MV-4-11 (cell line): ENCODE data around the gene SYTL2.
"Not testable (repeated sequence)": the region's sequence is repeated elsewhere in the genome, so short reads cannot be mapped to it uniquely, and the experiment has no call there.

Experiments
- DNase-seq: peaks from one replicate; lab custom pipeline; 2025; lab: John Stamatoyannopoulos, UW

SYTL2 gene

GRCh38 chr11:85795712-85796487, 15.0 kb downstream of the SYTL2 start:
- no peak for DNase-seq

DNA sequence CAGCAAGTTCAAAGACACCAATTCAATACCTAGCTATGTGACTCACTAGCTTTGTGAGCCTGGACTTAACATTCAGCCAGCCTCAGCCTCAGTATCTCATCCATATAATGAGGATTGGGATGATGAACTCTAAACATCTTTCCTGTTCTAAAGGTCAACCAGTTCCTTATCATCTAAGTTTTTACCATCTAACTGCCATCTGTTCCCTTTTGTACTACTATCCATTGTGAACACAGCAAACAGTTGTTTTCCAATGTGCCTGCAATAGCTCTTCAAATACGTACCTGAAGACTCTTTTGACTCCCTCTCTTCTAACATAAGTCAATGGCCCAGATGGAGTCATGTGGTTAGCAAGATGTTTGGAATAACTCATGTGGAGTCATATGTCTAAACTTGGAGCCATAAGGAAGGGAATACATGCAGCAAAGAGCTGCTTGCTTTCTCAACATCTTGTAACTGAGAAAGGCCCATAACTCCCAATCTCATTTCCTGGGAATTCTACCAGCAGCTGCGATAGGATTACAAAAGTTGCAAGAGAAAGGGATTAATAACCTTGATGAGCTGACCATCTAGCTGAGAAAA, 19.4 kb downstream of the SYTL2 start:
- DNase-seq = no peak

GRCh38 chr11:85787809-85788760, 22.9 kb downstream of the SYTL2 start:
- no peak for DNase-seq

- DNase-seq = no peak
Measured at GRCh38 chr11:85787168-85787567, 23.8 kb downstream of the SYTL2 start.

DNA sequence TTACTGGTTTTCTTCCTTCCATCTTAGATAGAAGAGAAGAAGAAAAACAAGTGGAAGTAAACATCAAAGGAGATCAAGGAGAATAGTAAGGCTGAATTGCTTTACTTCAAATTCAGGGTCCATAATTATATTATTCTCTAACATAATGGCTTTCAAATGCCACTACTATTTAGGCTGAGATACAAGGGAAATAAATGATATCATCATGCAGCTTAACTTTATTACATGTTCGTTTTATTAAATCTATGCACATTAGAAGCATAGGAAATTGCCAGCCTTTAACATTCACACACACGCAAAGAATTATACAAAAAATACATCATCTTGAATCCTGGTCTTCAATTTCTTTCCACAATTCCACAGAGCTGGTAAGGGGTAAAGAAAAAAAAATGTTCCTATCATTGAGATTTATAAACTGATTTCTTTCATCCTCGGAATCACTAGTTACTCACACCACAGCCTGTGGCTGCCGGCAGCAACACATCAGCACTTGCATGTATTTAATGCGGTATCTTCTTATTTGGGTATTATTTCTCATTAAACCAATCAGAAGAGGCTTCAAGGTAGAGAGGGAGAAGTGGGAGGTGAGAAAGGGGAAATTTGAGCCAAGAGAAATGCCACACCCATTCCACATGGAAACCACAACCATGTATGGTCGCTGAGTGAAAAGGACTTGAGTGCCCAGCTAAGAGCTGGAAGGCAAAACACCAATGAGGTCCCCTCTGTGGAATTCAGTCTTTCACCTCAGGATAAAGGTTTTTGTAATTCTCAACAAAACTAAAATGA, 26.3 kb downstream of the SYTL2 start:
- no peak for DNase-seq

- DNase-seq = no peak
Measured at GRCh38 chr11:85783758-85784157, 27.2 kb downstream of the SYTL2 start.

DNA sequence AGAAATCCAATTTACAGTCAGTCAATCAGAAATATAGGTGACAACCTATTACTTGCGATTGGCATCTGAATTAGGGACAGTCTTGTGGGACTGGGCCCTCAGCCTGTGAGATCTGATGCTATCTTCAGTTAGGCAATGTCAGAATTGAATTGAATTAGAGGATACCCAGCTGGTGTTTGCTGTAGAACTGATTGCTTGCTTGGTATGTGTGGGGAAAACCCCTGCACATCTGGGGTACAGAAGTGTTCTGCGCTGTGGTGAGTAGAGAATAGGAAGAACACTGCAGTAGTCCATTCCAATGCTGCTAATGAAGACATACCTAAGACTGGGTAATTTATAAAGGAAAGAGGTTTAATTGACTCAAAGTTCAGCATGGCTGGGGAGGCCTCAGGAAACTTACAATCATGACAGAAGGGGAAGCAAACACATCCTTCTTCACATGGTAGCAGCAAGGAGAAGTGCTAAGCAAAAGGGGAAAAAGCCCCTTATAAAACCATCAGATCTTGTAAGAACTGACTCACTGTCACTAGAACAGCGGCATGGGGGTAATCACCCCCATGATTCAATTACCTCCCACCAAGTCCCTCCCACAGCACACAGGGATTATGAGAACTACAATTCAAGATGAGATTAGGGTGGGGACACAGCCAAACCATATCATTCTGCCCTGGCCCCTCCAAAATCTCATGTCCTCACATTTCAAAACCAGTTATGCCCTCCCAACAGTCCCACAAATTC, 30.0 kb downstream of the SYTL2 start:
- DNase-seq = not testable (repeated sequence)

DNA sequence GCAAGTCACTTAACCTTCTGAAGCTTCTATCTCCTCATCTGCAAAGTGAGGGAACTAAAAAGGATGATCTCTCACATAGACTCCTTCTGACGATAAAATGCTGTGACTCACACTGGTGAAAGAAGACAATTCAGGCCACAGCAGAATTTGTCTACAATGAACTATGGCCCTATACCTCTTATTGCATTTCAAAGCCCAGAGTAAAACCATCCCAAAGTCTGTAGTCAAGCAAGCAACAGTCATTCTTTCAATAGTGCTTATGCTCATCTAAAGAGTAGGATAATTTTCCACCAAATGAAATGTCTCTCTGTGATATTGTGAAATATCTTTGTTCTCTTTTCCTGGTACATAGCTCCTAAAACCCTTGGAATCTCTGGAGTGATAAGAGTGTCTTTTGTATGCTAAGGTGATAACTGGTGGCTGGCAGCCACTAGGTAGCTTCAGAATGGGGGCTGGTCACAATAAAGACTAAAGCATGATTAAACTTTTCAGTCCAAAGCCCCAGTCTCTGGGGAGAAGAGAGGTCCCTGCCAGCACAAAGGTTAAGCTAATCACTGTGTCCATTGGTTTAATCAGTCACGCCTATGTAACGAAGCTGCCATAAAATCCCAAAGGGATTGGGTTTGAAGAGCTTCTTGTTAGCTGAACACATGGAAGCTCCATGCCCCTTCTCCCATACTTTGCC, 30.8 kb downstream of the SYTL2 start:
- DNase-seq = no peak

GRCh38 chr11:85777603-85777972, 33.4 kb downstream of the SYTL2 start:
- DNase-seq = not testable (repeated sequence)

- no peak for DNase-seq
Measured at GRCh38 chr11:85776951-85777602, 33.9 kb downstream of the SYTL2 start.

GRCh38 chr11:85774256-85775101, 36.5 kb downstream of the SYTL2 start:
- no peak for DNase-seq

- no peak for DNase-seq
Measured at GRCh38 chr11:85772695-85773094, 38.2 kb downstream of the SYTL2 start.

DNA sequence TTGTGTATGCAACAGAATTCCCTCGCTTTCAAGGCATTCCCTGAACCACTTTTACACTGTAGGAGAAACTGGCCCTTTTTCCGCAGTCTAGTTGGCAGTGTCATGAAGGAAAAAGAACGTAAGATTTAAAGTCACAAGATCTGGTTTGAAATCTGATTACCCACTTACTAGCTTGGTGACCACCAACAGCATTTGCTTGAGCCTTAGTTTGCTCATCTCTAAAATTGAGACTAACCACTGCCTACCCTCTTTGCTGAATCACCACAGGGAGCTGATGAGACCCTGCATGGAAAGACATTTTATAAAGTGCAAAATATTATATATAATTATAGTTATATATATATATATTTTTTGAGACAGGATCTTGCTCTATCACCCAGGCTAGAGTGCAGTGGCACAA, 39.4 kb downstream of the SYTL2 start:
- DNase-seq = no peak

GRCh38 chr11:85769771-85770170, 41.2 kb downstream of the SYTL2 start:
- no peak for DNase-seq

DNA sequence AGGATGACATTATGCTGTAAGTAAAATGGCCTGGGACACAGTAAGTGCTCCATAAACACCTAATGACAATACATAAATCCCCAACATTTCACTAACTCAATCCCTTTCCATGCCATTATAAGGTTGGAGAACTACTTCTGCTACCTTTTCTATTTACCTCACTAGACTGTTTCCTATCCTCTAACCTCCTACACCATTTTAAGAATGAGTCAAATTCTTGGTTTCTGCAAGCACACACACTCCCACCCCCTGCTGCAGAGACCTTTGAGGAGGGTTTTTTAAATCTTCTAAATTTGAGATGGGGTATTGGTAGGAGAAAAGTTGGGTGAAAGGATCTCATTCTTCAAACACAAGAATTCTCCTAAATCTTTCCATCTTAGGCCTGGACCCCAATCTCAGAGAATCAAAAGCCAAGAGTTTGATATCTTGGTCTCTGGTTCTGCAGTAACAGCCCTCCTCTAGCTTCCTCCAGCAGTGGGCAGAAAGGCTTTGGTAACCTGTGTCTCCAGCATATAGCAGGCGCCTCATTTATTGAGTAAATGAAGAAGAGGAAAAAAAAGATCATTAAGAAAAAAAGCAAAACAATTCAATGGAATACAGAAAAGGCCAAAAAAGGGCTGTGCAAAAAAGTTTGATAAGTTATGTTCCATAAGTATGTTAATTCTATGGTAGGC, 42.3 kb downstream of the SYTL2 start:
- DNase-seq = no peak

GRCh38 chr11:85767246-85767945, 43.5 kb downstream of the SYTL2 start:
- no peak for DNase-seq

GRCh38 chr11:85766721-85767161, 44.2 kb downstream of the SYTL2 start:
- DNase-seq = no peak

DNA sequence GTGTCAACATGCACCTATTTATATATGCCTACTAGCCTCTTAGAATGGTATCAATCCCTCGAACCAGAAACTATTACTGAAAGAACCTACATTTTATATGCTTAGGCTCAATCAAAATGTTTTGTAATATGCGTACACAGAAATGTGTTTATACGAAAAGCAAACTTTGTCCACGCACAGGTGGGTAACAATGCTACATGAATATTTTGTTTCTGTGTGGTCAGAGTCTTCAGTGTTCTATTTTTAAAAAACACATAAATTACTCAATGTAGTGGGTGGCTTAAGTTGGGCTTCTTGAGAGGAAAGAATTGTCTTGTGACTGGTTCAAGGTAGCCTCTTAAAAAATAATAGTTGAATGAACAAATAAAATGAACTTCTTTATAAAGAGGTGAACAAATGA, 46.1 kb downstream of the SYTL2 start:
- peak; percentile 4 for DNase-seq
